ENCODE measurements around the gene USP34.

The USP34 gene

DNA sequence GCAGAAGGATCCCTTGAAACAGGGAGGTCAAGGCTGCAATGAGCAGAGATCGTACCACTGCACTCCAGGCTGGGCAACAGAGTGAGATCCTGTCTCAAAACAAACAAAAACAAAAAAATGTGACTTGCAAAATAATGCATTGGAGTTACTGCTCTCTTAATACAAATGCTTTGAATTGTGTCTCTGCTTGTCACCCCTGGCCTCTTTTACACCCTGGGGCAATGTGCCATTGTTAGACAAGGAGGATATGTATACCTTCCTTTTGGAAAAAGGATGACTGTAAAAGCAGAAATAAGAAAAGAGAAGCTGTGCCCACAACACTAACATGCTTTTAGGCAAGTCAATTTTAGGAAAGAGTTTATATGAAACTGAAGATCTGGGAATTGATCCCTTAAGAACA, 329.7 kb downstream of the USP34 start:
- H3K4me3 ChIP-seq (ENCODE audit: low read depth, low read length) = no peak overlapping the region
- no peak overlapping the region for H3K9ac ChIP-seq (ENCODE audit: low read depth, low read length)
- no peaks in the 10 kb centered on the region for H3K36me3 ChIP-seq (ENCODE audit: control insufficient read depth, insufficient read depth, low read length)

DNA sequence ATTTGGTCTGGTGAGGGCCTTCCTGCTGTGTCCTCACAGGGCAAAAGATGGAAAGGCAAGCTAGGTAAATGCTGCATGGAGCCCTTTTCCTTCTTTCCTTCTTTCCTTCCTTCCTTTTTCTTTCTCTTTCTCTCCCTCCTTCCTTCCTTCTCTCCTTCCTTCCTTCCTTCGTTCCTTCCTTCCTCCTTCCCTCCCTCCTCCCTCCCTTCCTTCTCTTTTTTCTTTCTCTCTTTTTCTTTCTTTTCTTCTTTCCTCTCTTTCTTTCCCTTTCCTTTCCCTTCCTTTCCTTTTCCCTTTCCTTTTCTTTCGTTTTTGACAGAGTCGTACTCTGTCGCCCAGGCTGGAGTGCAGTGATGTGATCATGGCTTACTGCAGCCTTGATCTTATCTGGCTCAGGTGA, 332.0 kb downstream of the USP34 start:
- no peaks in the 10 kb centered on the region for H3K4me1 ChIP-seq (ENCODE audit: control insufficient read depth, insufficient read depth, low read length)

More for the DNA sequence above, 329.7 kb downstream of the USP34 start:
- no peaks in the 10 kb centered on the region for H3K27me3 ChIP-seq (ENCODE audit: control insufficient read depth, insufficient read depth, low read length)
- no peaks in the 10 kb centered on the region for H3K4me1 ChIP-seq (ENCODE audit: control insufficient read depth, insufficient read depth, low read length)
- no peaks in the 10 kb centered on the region for H3K9me3 ChIP-seq (ENCODE audit: control insufficient read depth, insufficient read depth, low read length)

More for the DNA sequence above, 332.0 kb downstream of the USP34 start:
- Histone ChIP-seq H3K27me3 (ENCODE audit: control insufficient read depth, insufficient read depth, low read length) (no peaks in the 10 kb centered on the region), H3K36me3 (ENCODE audit: control insufficient read depth, insufficient read depth, low read length) (no peaks in the 10 kb centered on the region), H3K9me3 (ENCODE audit: control insufficient read depth, insufficient read depth, low read length) (no peaks in the 10 kb centered on the region), H3K4me3 (ENCODE audit: low read depth, low read length) (no peak overlapping the region), H3K9ac (ENCODE audit: low read depth, low read length) (no peak overlapping the region)
